ENCODE measurements around the gene LGALS7B. TPM values are rescaled to one million over a fixed set of nuclear protein-coding genes. Genes with fewer than 3 reads are reported as not detected.

The LGALS7B gene
- total RNA-seq, 4 donors from 2014 or later: not detected

DNA sequence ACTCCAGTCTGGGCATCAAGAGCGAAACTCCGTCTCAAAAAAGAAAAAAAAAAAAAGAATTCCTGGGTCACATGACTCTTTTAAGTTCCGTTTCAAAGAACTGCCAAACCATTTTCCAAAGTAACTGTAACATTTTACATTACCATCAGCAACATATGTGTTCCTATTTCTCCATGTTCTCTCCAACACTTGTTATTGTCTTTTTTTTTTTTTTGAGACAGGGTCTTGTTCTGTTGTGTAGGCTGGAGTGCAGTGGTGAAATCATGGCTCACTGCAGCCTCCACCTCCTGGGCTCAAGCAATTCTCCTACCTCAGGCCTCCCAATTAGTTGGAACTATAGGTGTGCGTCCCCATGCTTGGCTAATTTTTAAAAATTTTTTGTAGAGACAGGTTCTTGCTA is 6.5 kb downstream of the LGALS7B start:
- TF ChIP-seq, protein P1, sequence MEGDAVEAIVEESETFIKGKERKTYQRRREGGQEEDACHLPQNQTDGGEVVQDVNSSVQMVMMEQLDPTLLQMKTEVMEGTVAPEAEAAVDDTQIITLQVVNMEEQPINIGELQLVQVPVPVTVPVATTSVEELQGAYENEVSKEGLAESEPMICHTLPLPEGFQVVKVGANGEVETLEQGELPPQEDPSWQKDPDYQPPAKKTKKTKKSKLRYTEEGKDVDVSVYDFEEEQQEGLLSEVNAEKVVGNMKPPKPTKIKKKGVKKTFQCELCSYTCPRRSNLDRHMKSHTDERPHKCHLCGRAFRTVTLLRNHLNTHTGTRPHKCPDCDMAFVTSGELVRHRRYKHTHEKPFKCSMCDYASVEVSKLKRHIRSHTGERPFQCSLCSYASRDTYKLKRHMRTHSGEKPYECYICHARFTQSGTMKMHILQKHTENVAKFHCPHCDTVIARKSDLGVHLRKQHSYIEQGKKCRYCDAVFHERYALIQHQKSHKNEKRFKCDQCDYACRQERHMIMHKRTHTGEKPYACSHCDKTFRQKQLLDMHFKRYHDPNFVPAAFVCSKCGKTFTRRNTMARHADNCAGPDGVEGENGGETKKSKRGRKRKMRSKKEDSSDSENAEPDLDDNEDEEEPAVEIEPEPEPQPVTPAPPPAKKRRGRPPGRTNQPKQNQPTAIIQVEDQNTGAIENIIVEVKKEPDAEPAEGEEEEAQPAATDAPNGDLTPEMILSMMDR (IDR thresholded peaks at IDR 0.05; ENCODE audit: low read depth): no peak

- TF ChIP-seq, protein P1 (IDR thresholded peaks at IDR 0.05; ENCODE audit: low read depth): no peak
Observed at GRCh38 chr19:38796154-38796553, 7.2 kb downstream of the LGALS7B start.

DNA sequence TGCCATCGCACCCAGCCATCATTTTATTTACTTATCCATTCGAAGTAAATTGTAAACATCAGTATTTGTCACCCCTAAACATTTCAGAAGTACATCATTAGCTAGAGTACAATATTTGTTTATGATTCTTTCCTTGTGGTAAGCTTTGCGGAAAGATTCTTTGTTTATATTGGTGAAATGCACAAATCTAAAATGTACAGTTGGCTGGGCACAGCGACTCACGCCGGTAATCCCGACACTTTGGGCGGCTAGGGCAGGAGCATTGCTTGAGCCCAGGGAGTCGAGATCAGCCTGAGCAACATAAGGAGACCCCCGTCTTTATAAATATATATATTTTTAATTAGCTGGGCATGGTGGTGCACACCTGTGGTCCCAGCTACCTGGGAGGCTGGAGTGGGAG is 10.1 kb downstream of the LGALS7B start:
- TF ChIP-seq, protein P1 (IDR thresholded peaks at IDR 0.05; ENCODE audit: low read depth): no peak

DNA sequence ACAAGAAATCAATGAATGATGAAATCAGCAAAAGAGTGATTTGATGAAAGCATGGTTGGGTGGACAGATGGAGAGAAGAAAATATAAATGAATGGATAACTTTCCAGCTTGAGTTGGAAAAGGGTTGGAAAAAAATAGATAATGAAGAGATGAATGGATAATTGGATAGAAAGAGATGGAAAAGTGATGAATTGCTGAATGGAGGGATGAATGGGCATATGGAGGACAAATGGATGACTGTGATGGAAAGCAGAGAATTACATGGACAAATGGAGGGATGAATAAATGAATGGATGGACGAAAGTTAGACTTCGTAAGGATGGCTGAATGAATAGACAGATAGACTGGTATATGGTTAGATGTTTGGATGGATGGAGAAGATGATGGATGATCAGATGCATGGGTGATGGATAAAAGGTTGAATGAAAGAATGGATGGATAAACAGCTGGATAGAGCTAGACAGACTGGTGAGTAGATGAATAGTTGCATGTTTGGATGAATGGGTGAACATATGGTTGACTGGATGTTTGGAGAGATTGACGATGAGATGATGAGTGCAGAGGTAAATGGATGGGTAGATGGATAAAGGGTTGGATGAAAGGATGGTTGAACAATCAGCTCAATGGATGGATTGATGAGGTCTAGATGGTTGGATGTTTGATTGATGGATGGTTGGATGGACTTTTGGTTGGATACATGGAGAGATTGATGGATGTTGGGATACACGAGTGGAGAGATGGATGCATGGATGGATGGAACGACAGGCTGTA is 11.8 kb downstream of the LGALS7B start:
- TF ChIP-seq, protein P1 (IDR thresholded peaks at IDR 0.05; ENCODE audit: low read depth): no peak

DNA sequence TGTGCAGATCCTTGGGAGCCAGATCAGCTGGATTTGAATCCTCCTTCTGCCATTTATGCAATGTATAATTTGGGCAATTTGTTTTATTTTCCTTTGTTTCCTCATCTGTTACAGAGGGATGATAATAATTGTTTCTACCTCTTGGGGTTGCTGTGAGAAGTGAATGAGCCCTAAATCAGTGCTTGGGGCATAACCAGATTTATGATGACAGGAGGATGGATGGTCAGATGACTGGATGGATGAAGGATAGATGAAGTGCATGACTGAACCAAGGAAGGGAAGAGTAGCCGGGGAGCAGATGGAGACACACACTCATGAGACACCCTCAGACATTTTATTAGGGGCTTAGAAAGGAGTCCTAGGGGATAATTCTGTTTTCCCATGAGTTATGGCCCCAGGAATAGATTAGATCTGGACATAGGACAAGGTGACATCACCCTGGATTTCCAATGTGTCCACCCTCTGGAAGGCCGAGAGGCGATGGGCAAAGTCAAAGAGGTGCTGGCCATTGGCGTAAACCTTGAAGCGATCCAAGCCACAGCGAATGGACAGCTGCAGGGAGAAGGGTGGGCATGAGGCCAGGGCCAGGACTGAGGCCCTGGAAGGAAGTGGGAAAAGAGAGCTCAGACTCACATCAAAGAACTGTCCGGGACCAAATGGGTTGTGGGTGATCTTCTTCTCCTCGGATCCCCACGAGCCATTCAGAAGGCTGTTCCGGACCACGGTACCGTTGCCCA is 12.5 kb downstream of the LGALS7B start:
- TF ChIP-seq, protein P1 (IDR thresholded peaks at IDR 0.05; ENCODE audit: low read depth): no peak

- TF ChIP-seq, protein P1 (IDR thresholded peaks at IDR 0.05; ENCODE audit: low read depth): no peak
Observed at GRCh38 chr19:38803543-38803942, 14.5 kb downstream of the LGALS7B start.

- TF ChIP-seq, protein P1 (IDR thresholded peaks at IDR 0.05; ENCODE audit: low read depth): no peak
Observed at GRCh38 chr19:38805180-38805579, 16.2 kb downstream of the LGALS7B start.

Data from subcutaneous adipose tissue (tissue), 4 donors.